MM.1S (cell line): ENCODE measurements around the gene HS6ST3.

Experiments used
- DNase-seq: peaks from one replicate; pipeline ENCODE4 v3.0.0-alpha.2; 2015
- H2AFZ ChIP-seq: fragments of 300-600 bp; sonication (generic); 2 replicates; pipeline ENCODE4 v1.6.0; 2016; ENCODE audit warnings: antibody characterized with exemption, low read length
- H3F3A ChIP-seq: fragments of 300-600 bp; sonication (generic); 2 replicates; pipeline ENCODE4 v1.6.1; 2016; ENCODE audit warnings: mild to moderate bottlenecking, antibody characterized with exemption, low read length, moderate library complexity, mixed read lengths; ENCODE audit not compliant: insufficient read depth
- H3K27ac ChIP-seq: fragments of 300-600 bp; sonication (generic); 2 replicates; pipeline ENCODE4 v1.5.1; 2016; ENCODE audit warnings: mild to moderate bottlenecking, low read length
- H3K27me3 ChIP-seq: fragments of 300-600 bp; sonication (generic); replicated peaks from 2 replicates; pipeline ENCODE4 v1.6.0; 2016; ENCODE audit warnings: low read length; ENCODE audit not compliant: insufficient read depth
- H3K36me3 ChIP-seq: fragments of 300-600 bp; sonication (generic); replicated peaks from 2 replicates; pipeline ENCODE4 v1.6.1; 2016; ENCODE audit warnings: mild to moderate bottlenecking, low read length, mixed read lengths; ENCODE audit not compliant: insufficient read depth
- H3K4me1 ChIP-seq: fragments of 300-600 bp; sonication (generic); 2 replicates; pipeline ENCODE4 v1.6.1; 2016; ENCODE audit warnings: low read length, mixed read lengths
- H3K4me2 ChIP-seq: fragments of 300-600 bp; sonication (generic); 2 replicates; pipeline ENCODE4 v1.6.0; 2016; ENCODE audit warnings: low read depth, low read length
- H3K4me3 ChIP-seq: fragments of 300-600 bp; sonication (generic); 2 replicates; pipeline ENCODE4 v1.5.1; 2016; ENCODE audit warnings: low read length, mixed read lengths
- H3K79me2 ChIP-seq: fragments of 300-600 bp; sonication (generic); 2 replicates; pipeline ENCODE4 v1.6.1; 2016; ENCODE audit warnings: mixed run types, low read length, mixed read lengths
- H3K9ac ChIP-seq: fragments of 300-600 bp; sonication (generic); 2 replicates; pipeline ENCODE4 v1.6.1; 2016; ENCODE audit warnings: low read length, mixed read lengths
- H3K9me2 ChIP-seq: fragments of 300-600 bp; sonication (generic); replicated peaks from 2 replicates; pipeline ENCODE4 v1.6.1; 2016; ENCODE audit warnings: mild to moderate bottlenecking, low read length, mixed read lengths; ENCODE audit not compliant: insufficient read depth
- H3K9me3 ChIP-seq: fragments of 300-600 bp; sonication (generic); replicated peaks from 2 replicates; pipeline ENCODE4 v1.6.1; 2016; ENCODE audit warnings: mild to moderate bottlenecking, low read length, mixed read lengths; ENCODE audit not compliant: insufficient read depth
- H4K20me1 ChIP-seq: fragments of 300-600 bp; sonication (generic); 2 replicates; pipeline ENCODE4 v1.6.1; 2016; ENCODE audit warnings: mild to moderate bottlenecking, low read length, moderate library complexity, mixed read lengths; ENCODE audit not compliant: insufficient read depth
- CTCF ChIP-seq: fragments of 300-600 bp; sonication (generic); IDR thresholded peaks from 2 replicates; pipeline ENCODE4 v1.5.1; 2016; ENCODE audit warnings: antibody characterized with exemption, low read length, mixed read lengths
- EZH2 ChIP-seq: fragments of 300-600 bp; sonication (generic); optimal IDR thresholded peaks from 2 replicates; pipeline ENCODE3; 2017; ENCODE audit warnings: low read depth, mild to moderate bottlenecking, antibody characterized with exemption, low read length, mixed read lengths
- EZH2phosphoT487 ChIP-seq: fragments of 300-600 bp; sonication (generic); IDR thresholded peaks from 2 replicates; pipeline ENCODE4 v1.6.1; 2018; ENCODE audit warnings: antibody characterized with exemption, low read length

HS6ST3 gene

DNA sequence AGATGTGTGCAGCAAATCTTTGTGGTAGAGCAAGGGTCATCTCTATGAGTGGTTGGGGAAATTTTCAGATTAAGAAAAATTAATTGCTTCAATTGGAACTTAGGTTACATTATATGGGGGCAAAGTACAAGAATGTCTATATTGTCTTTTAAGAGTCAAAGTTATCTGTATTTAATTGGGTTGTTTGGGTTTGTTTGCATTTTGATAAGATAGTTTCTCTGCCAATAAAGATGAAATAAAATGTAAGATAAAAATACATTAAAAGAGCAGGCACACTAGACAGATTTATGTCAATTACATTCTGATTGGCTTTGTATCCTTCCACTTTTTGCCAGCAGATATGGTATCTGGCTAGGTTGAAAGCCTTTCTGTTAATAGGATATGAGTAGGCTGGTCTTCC, 587.1 kb downstream of the HS6ST3 start:
- Histone ChIP-seq H3K9ac (no peak overlapping the region), H3K36me3 (no peaks in the 10 kb centered on the region), H3K27ac (no peak overlapping the region), H4K20me1 (no peaks in the 10 kb centered on the region), H3K9me3 (no peaks in the 10 kb centered on the region), H3K4me3 (no peak overlapping the region), H3K79me2 (no peaks in the 10 kb centered on the region), H3F3A (no peaks in the 10 kb centered on the region), H3K4me2 (no peak overlapping the region), H3K9me2 (no peaks in the 10 kb centered on the region), H3K27me3 (no peaks in the 10 kb centered on the region), H3K4me1 (no peaks in the 10 kb centered on the region), H2AFZ (no peak overlapping the region)
- no peak for DNase-seq
- TF ChIP-seq EZH2 (no peak), CTCF (no peak), EZH2phosphoT487 (no peak)

DNA sequence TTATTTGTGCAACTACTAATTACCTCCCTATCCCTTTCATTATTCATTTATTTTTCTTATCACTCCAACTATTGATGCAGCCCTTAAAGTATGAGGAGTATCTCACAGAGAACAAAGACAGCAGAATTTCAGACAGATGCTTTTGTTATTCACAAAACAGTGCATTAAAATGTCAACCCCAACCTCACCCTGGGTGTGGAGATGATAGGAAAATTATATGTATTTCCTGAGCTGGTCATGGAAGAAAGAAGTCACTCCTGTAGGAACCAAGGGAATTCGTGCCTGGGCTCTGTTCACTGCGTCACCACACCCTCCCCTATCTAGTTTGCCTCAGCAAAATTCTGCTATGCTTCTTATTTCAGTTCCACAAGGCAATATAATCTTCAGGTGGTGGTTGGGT, 588.9 kb downstream of the HS6ST3 start:
- Histone ChIP-seq H3K9ac (no peak overlapping the region), H3K4me1 (no peaks in the 10 kb centered on the region), H3K27me3 (no peaks in the 10 kb centered on the region), H3F3A (no peaks in the 10 kb centered on the region), H3K9me2 (no peaks in the 10 kb centered on the region), H3K4me3 (no peak overlapping the region), H3K36me3 (no peaks in the 10 kb centered on the region), H2AFZ (no peak overlapping the region), H3K79me2 (no peaks in the 10 kb centered on the region), H4K20me1 (no peaks in the 10 kb centered on the region), H3K9me3 (no peaks in the 10 kb centered on the region), H3K4me2 (no peak overlapping the region), H3K27ac (no peak overlapping the region)
- DNase-seq, result no peak
- TF ChIP-seq EZH2phosphoT487 (no peak), CTCF (no peak), EZH2 (no peak)

- H3K4me1 ChIP-seq, result no peaks in the 10 kb centered on the region
- H3K27ac ChIP-seq, result no peak overlapping the region
- no peak for DNase-seq
- no peak overlapping the region for H2AFZ ChIP-seq
- TF ChIP-seq EZH2phosphoT487, result no peak
- TF ChIP-seq EZH2, result no peak
- TF ChIP-seq CTCF, result no peak
- H4K20me1 ChIP-seq, result no peaks in the 10 kb centered on the region
- no peaks in the 10 kb centered on the region for H3K36me3 ChIP-seq
- H3K4me3 ChIP-seq, result no peak overlapping the region
- H3K79me2 ChIP-seq, result no peaks in the 10 kb centered on the region
- H3K9me2 ChIP-seq, result no peaks in the 10 kb centered on the region
- H3K9ac ChIP-seq, result no peak overlapping the region
- H3F3A ChIP-seq, result no peaks in the 10 kb centered on the region
- no peaks in the 10 kb centered on the region for H3K9me3 ChIP-seq
- no peaks in the 10 kb centered on the region for H3K27me3 ChIP-seq
- H3K4me2 ChIP-seq, result no peak overlapping the region
Observed at GRCh38 chr13:96680898-96681297, 591.0 kb downstream of the HS6ST3 start.

- Histone ChIP-seq H3K4me3 (no peak overlapping the region), H3K27me3 (no peaks in the 10 kb centered on the region), H3K79me2 (no peaks in the 10 kb centered on the region), H3K9ac (no peak overlapping the region), H3F3A (no peaks in the 10 kb centered on the region), H3K9me3 (no peaks in the 10 kb centered on the region), H3K27ac (no peak overlapping the region), H2AFZ (no peak overlapping the region), H3K36me3 (no peaks in the 10 kb centered on the region), H3K4me2 (no peak overlapping the region), H3K9me2 (no peaks in the 10 kb centered on the region), H3K4me1 (no peaks in the 10 kb centered on the region), H4K20me1 (no peaks in the 10 kb centered on the region)
- DNase-seq, result no peak
- TF ChIP-seq EZH2phosphoT487, result no peak
- no peak for TF ChIP-seq CTCF
- TF ChIP-seq EZH2, result no peak
Observed at GRCh38 chr13:96681766-96682165, 591.9 kb downstream of the HS6ST3 start.
